ENCODE data around the gene FAM167B. TPM values are rescaled to one million over a fixed set of nuclear protein-coding genes. Genes with fewer than 3 reads are reported as not detected.

FAM167B gene
- total RNA-seq, 1 experiment from 2014 or later: 1.5 TPM

GRCh38 chr1:32285658-32286057, 38.6 kb downstream of the FAM167B start:
- H2BK120ac ChIP-seq (ENCODE audit: low read depth, low read length, poor library complexity, severe bottlenecking): no peak overlapping the region
- no peaks in the 10 kb centered on the region for H3K27me3 ChIP-seq (ENCODE audit: insufficient read depth, low read length)
- H2AK5ac ChIP-seq (ENCODE audit: insufficient read length, low read length): no peak overlapping the region
- H3T11ph ChIP-seq (ENCODE audit: low read length): no peak overlapping the region
- no peaks in the 10 kb centered on the region for H3K27me3 Mint-ChIP-seq (ENCODE audit: low read depth)
- H4K5ac ChIP-seq (ENCODE audit: insufficient read length, low read depth, low read length): no peak overlapping the region
- H3K79me2 ChIP-seq (ENCODE audit: insufficient read depth, low read length): no peaks in the 10 kb centered on the region
- no peak overlapping the region for H3K14ac ChIP-seq (ENCODE audit: insufficient read depth, low read length)
- H2BK12ac ChIP-seq (ENCODE audit: insufficient read length, low read depth, low read length): no peak overlapping the region
- no peak overlapping the region for H3K18ac ChIP-seq (ENCODE audit: insufficient read length, low read depth, low read length)
- no peaks in the 10 kb centered on the region for H4K20me1 ChIP-seq (ENCODE audit: control insufficient read depth, insufficient read depth, insufficient read length)
- no peak overlapping the region for H2BK20ac ChIP-seq (ENCODE audit: low read depth, low read length, poor library complexity, severe bottlenecking)
- no peaks in the 10 kb centered on the region for H3K4me1 ChIP-seq (ENCODE audit: insufficient read depth, low read length)
- H3K36me3 Mint-ChIP-seq (ENCODE audit: insufficient read depth in 1 of 3, low read depth in 3 of 3): peaks cover 3 to 11% (median 4%) of the 10 kb centered on the region in 3 experiments; a peak in 5 of 7 replicates
- H3K23me2 ChIP-seq (ENCODE audit: insufficient read length, low read depth, low read length, poor library complexity, severe bottlenecking): no peaks in the 10 kb centered on the region
- no peak overlapping the region for H4K91ac ChIP-seq (ENCODE audit: insufficient read length, low read depth, low read length)
- H3K79me1 ChIP-seq (ENCODE audit: insufficient read depth, low read depth, low read length, poor library complexity, severe bottlenecking): no peaks in the 10 kb centered on the region
- H3K23ac ChIP-seq (ENCODE audit: insufficient read length, low read depth, low read length): no peak overlapping the region
- peaks cover 3% of the 10 kb centered on the region in 2 experiments for H3K4me1 Mint-ChIP-seq
- no peak for DNase-seq
- no peak overlapping the region for H4K8ac ChIP-seq (replicated peaks; ENCODE audit: insufficient read length, low read depth, low read length)
- H3K4me3 Mint-ChIP-seq: no peak overlapping the region
- H2BK5ac ChIP-seq (ENCODE audit: insufficient read length, low read length): no peak overlapping the region
- no peak overlapping the region for H3K27ac Mint-ChIP-seq
- no peak overlapping the region for H3K4me2 ChIP-seq (ENCODE audit: insufficient read depth, insufficient read length, low read length)
- H2AFZ ChIP-seq (ENCODE audit: low read length): no peak overlapping the region
- H3K56ac ChIP-seq (ENCODE audit: insufficient read length, low read depth, low read length): no peak overlapping the region
- H2BK15ac ChIP-seq (ENCODE audit: low read depth, low read length): no peak overlapping the region
- H3K9me3 ChIP-seq (ENCODE audit: control insufficient read depth, low read depth, low read length): no peaks in the 10 kb centered on the region
- TF ChIP-seq CTCF (conservative IDR thresholded peaks at IDR 0.05): no peak
- WGBS (ENCODE audit: extremely low coverage, insufficient read length, low lambda C conversion rate): no CpG with 5 or more reads among the region's 3 CpGs
- H3K27ac ChIP-seq (ENCODE audit: insufficient read length, low read depth, low read length): no peak overlapping the region
- no peak overlapping the region for H3K4ac ChIP-seq (ENCODE audit: low read depth, low read length)
- H3K9me3 Mint-ChIP-seq: no peaks in the 10 kb centered on the region; a peak in 1 of 5 replicates
- no peak overlapping the region for H3K9ac ChIP-seq (ENCODE audit: extremely low read depth, insufficient read length, low read length)

Measured in H9 (cell line).